ENCODE data around the gene CUEDC2. TPM values are rescaled to one million over a fixed set of nuclear protein-coding genes. Genes with fewer than 3 reads are reported as not detected.
"Not testable (repeated sequence)": the region's sequence is repeated elsewhere in the genome, so short reads cannot be mapped to it uniquely, and the experiment has no call there.

The CUEDC2 gene
- total RNA-seq, 1 donor from 2014 or later, result 42.4 TPM

- DNase-seq (ENCODE audit: low spot score), result no peak
These were observed 23.6 kb upstream of the CUEDC2 start for GRCh38 chr10:102455893-102456471.

- DNase-seq (ENCODE audit: low spot score), result not testable (repeated sequence)
These were observed 22.5 kb upstream of the CUEDC2 start for GRCh38 chr10:102454662-102455487.

- DNase-seq (ENCODE audit: low spot score), result no peak
These were observed 21.1 kb upstream of the CUEDC2 start for GRCh38 chr10:102453502-102453901.

- no peak for DNase-seq (ENCODE audit: low spot score)
These were observed 20.4 kb upstream of the CUEDC2 start for GRCh38 chr10:102452672-102453340.

GRCh38 chr10:102451105-102451969 is 19.0 kb upstream of the CUEDC2 start, which contains the start of gene C10orf95:
Gene C10orf95, minus strand, starts transcription at chr10:102451543. Its CDS starts 450 bp downstream, at chr10:102451093.
- DNase-seq (ENCODE audit: low spot score), result no peak

- peak; percentile 94 for DNase-seq (ENCODE audit: low spot score)
These were observed 18.2 kb upstream of the CUEDC2 start for GRCh38 chr10:102450374-102451104.

GRCh38 chr10:102450124-102450373 is 17.7 kb upstream of the CUEDC2 start:
- DNase-seq (ENCODE audit: low spot score), result no peak

GRCh38 chr10:102449321-102450123 is 17.1 kb upstream of the CUEDC2 start:
- DNase-seq (ENCODE audit: low spot score), result no peak

- no peak for DNase-seq (ENCODE audit: low spot score)
These were observed 12.5 kb upstream of the CUEDC2 start for GRCh38 chr10:102444851-102445250.

- no peak for DNase-seq (ENCODE audit: low spot score)
These were observed 6.0 kb upstream of the CUEDC2 start for GRCh38 chr10:102438374-102438773.

- no peak for DNase-seq (ENCODE audit: low spot score)
These were observed 5.1 kb upstream of the CUEDC2 start for GRCh38 chr10:102437515-102437914.

GRCh38 chr10:102436312-102436711 is 3.9 kb upstream of the CUEDC2 start:
- no peak for DNase-seq (ENCODE audit: low spot score)

- no peak for DNase-seq (ENCODE audit: low spot score)
These were observed 3.3 kb upstream of the CUEDC2 start for GRCh38 chr10:102435529-102436233.

- no peak for DNase-seq (ENCODE audit: low spot score)
These were observed 2.7 kb upstream of the CUEDC2 start for GRCh38 chr10:102435133-102435497.

GRCh38 chr10:102434394-102435132 is 2.2 kb upstream of the CUEDC2 start:
- DNase-seq (ENCODE audit: low spot score), result no peak

- no peak for DNase-seq (ENCODE audit: low spot score)
These were observed 1.3 kb upstream of the CUEDC2 start for GRCh38 chr10:102433619-102434046.

GRCh38 chr10:102431452-102432124 is 786 bp downstream of the CUEDC2 start:
- DNase-seq (ENCODE audit: low spot score), result no peak

- no peak for DNase-seq (ENCODE audit: low spot score)
These were observed 2.9 kb downstream of the CUEDC2 start for GRCh38 chr10:102429468-102429867.
